WTC11 (cell line): ENCODE data around the gene AKT1S1. TPM values are rescaled to one million over a fixed set of nuclear protein-coding genes. Genes with fewer than 3 reads are reported as not detected.

ENCODE experiments used
- ATAC-seq: fragments of 200-7000 bp; cut with Tn5 transposase; 2 replicates; pipeline ENCODE4 v1.10.0; 2021; ENCODE audit warnings: mild to moderate bottlenecking, moderate library complexity
- CTCF ChIA-PET: fragments of 300-600 bp; sonication (Branson Sonifier 250); formaldehyde crosslinking; loops from one replicate; lab custom pipeline; 2021; ENCODE audit warnings: antibody characterized with exemption; lab: Charles Lee
- POLR2A ChIA-PET: fragments of 350-600 bp; sonication (Branson Sonifier 250); formaldehyde crosslinking; loops from one replicate; lab custom pipeline; 2021; ENCODE audit warnings: antibody characterized with exemption; lab: Charles Lee
- DNase-seq: peaks from one replicate; pipeline ENCODE4 v3.0.0; 2021; ENCODE audit warnings: low spot score
- H3K27ac Mint-ChIP-seq: 2 replicates; pipeline ENCODE4 v1.8.0; 2021; ENCODE audit warnings: mixed read lengths
- H3K27me3 Mint-ChIP-seq: 2 replicates; pipeline ENCODE4 v1.8.0; 2021; ENCODE audit warnings: low read depth, mild to moderate bottlenecking, moderate library complexity, mixed read lengths
- H3K36me3 Mint-ChIP-seq: 2 replicates; pipeline ENCODE4 v1.8.0; 2021; ENCODE audit warnings: mixed read lengths
- H3K4me1 Mint-ChIP-seq: 2 replicates; pipeline ENCODE4 v1.8.0; 2022; ENCODE audit warnings: mixed read lengths
- H3K4me3 Mint-ChIP-seq: 2 replicates; pipeline ENCODE4 v1.8.0; 2021; ENCODE audit warnings: mild to moderate bottlenecking, moderate library complexity, mixed read lengths
- H3K9me3 Mint-ChIP-seq: 2 replicates; pipeline ENCODE4 v1.8.0; 2021; ENCODE audit warnings: mixed read lengths
- AR ChIP-seq: fragments of 250-450 bp; sonication (Bioruptor Pico); IDR thresholded peaks from 2 replicates; pipeline ENCODE4 v1.9.0; 2021; ENCODE audit warnings: mild to moderate bottlenecking
- ATF2 ChIP-seq: sonication (generic); formaldehyde crosslinking; IDR thresholded peaks from 2 replicates; pipeline ENCODE4 v1.8.1; 2022; ENCODE audit warnings: low read depth, missing genetic modification reagents, borderline replicate concordance
- EMX1 ChIP-seq: fragments of 250-450 bp; sonication (Bioruptor Pico); IDR thresholded peaks from 2 replicates; pipeline ENCODE4 v1.8.0; 2021; ENCODE audit warnings: mild to moderate bottlenecking
- FOXJ3 ChIP-seq: sonication (generic); formaldehyde crosslinking; IDR thresholded peaks from 2 replicates; pipeline ENCODE4 v1.9.0; 2021; ENCODE audit warnings: missing genetic modification reagents, mild to moderate bottlenecking, borderline replicate concordance
- FOXK1 ChIP-seq: sonication (generic); formaldehyde crosslinking; IDR thresholded peaks from 2 replicates; pipeline ENCODE4 v1.8.0; 2022; ENCODE audit warnings: mild to moderate bottlenecking, moderate library complexity, missing genetic modification reagents
- JAZF1 ChIP-seq: fragments of 250-450 bp; sonication (Bioruptor Pico); IDR thresholded peaks from 2 replicates; pipeline ENCODE4 v1.9.0; 2021; ENCODE audit warnings: moderate library complexity, mild to moderate bottlenecking, inconsistent platforms
- MXD4 ChIP-seq: fragments of 250-450 bp; sonication (Bioruptor Pico); IDR thresholded peaks from 2 replicates; pipeline ENCODE4 v1.8.0; 2021; ENCODE audit warnings: mild to moderate bottlenecking, moderate library complexity, borderline replicate concordance
- NR1H2 ChIP-seq: sonication (generic); formaldehyde crosslinking; IDR thresholded peaks from 2 replicates; pipeline ENCODE4 v1.9.0; 2021; ENCODE audit warnings: mild to moderate bottlenecking, moderate library complexity, missing genetic modification reagents
- PRDM15 ChIP-seq: sonication (generic); formaldehyde crosslinking; IDR thresholded peaks from 2 replicates; pipeline ENCODE4 v1.8.0; 2022; ENCODE audit warnings: missing genetic modification reagents
- PRRX2 ChIP-seq: fragments of 250-450 bp; sonication (Bioruptor Pico); IDR thresholded peaks from 2 replicates; pipeline ENCODE4 v1.8.0; 2021; ENCODE audit warnings: mild to moderate bottlenecking
- SMAD4 ChIP-seq: sonication (generic); formaldehyde crosslinking; IDR thresholded peaks from 2 replicates; pipeline ENCODE4 v1.8.0; 2022; ENCODE audit warnings: mild to moderate bottlenecking, missing genetic modification reagents
- SOX15 ChIP-seq: fragments of 250-450 bp; sonication (Bioruptor Pico); IDR thresholded peaks from 2 replicates; pipeline ENCODE4 v1.9.0; 2021; ENCODE audit warnings: mild to moderate bottlenecking
- TEAD1 ChIP-seq: sonication (generic); formaldehyde crosslinking; IDR thresholded peaks from 2 replicates; pipeline ENCODE4 v1.8.0; 2022; ENCODE audit warnings: mild to moderate bottlenecking, missing genetic modification reagents
- USF2 ChIP-seq: sonication (generic); formaldehyde crosslinking; IDR thresholded peaks from 2 replicates; pipeline ENCODE4 v1.8.1; 2023; ENCODE audit warnings: mild to moderate bottlenecking, missing genetic modification reagents, moderate library complexity
- ZBTB21 ChIP-seq: sonication (generic); formaldehyde crosslinking; IDR thresholded peaks from 2 replicates; pipeline ENCODE4 v1.8.1; 2023; ENCODE audit warnings: mild to moderate bottlenecking, missing genetic modification reagents, borderline replicate concordance
- ZNF121 ChIP-seq: sonication (generic); formaldehyde crosslinking; IDR thresholded peaks from 2 replicates; pipeline ENCODE4 v1.8.0; 2023; ENCODE audit warnings: missing genetic modification reagents
- ZNF138 ChIP-seq: sonication (generic); formaldehyde crosslinking; conservative IDR thresholded peaks from 2 replicates; pipeline ENCODE4 v1.8.1; 2022; ENCODE audit warnings: mild to moderate bottlenecking, moderate library complexity, missing genetic modification reagents
- ZNF263 ChIP-seq: sonication (generic); formaldehyde crosslinking; IDR thresholded peaks from 2 replicates; pipeline ENCODE4 v1.8.1; 2022; ENCODE audit warnings: low read depth, mild to moderate bottlenecking, moderate library complexity, missing genetic modification reagents
- ZNF416 ChIP-seq: fragments of 250-450 bp; sonication (Bioruptor Pico); IDR thresholded peaks from 2 replicates; pipeline ENCODE4 v1.9.0; 2021; ENCODE audit warnings: mild to moderate bottlenecking, inconsistent platforms
- ZNF423 ChIP-seq: fragments of 250-450 bp; sonication (Bioruptor Pico); IDR thresholded peaks from 2 replicates; pipeline ENCODE4 v2.1.2; 2022; ENCODE audit warnings: mild to moderate bottlenecking, moderate library complexity
- total RNA-seq: library from RNA; stranded (reverse); gene quantifications from 3 replicates; pipeline ENCODE4 v1.2.3, GENCODE V29; 2021
- TF ChIP-seq, protein P1 (sequence below): fragments of 250-450 bp; sonication (Bioruptor Pico); IDR thresholded peaks from 2 replicates; pipeline ENCODE4 v1.9.0; 2021; ENCODE audit warnings: mild to moderate bottlenecking
- TF ChIP-seq, protein P2 (sequence below): fragments of 250-450 bp; sonication (Bioruptor Pico); conservative IDR thresholded peaks from 2 replicates; pipeline ENCODE4 v1.9.0; 2021; ENCODE audit warnings: mild to moderate bottlenecking

AKT1S1 gene
- total RNA-seq, 1 experiment from 2014 or later, result 47.8 TPM

- no peak for TF ChIP-seq AR (CRISPR knock-in tag)
- TF ChIP-seq ATF2 (CRISPR knock-in tag), result no peak
- no peak for TF ChIP-seq FOXJ3 (CRISPR knock-in tag)
- TF ChIP-seq USF2 (CRISPR knock-in tag), result peak; percentile 75
- TF ChIP-seq, protein P1, sequence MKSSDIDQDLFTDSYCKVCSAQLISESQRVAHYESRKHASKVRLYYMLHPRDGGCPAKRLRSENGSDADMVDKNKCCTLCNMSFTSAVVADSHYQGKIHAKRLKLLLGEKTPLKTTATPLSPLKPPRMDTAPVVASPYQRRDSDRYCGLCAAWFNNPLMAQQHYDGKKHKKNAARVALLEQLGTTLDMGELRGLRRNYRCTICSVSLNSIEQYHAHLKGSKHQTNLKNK (CRISPR knock-in tag), result no peak
Measured at GRCh38 chr19:49847731-49848696, 29.1 kb downstream of the AKT1S1 start (continued).

GRCh38 chr19:49846408-49846807 lies 30.7 kb downstream of the AKT1S1 start:
- peaks cover 9% of the 10 kb centered on the region for H3K4me1 Mint-ChIP-seq
- ATAC-seq, result no peak

DNA sequence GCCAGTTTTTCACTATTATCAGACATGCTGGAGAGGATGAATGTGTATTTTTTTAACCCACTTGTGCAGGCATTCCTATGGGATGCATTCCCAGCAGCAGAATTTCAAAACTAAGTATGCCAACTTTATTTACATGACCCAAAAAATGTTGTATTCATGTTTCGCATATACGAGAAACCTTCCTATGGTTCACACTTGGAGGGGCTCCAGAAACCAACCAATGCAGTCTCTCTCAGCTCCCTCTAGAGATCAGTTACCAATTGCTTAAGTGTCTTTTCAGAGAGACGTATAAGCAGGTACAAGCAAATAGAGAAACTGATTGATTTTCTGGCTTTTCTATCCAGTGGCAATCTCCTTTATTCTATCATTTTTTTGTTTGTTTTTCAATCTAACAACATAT lies 31.7 kb downstream of the AKT1S1 start:
- H3K4me3 Mint-ChIP-seq, result no peak overlapping the region
- H3K27me3 Mint-ChIP-seq, result no peaks in the 10 kb centered on the region; the same call in 1 of the 2 replicates
- H3K27ac Mint-ChIP-seq, result no peak overlapping the region
- TF ChIP-seq ZNF138 (no peak), ZNF423 (CRISPR knock-in tag) (no peak), ZNF121 (CRISPR knock-in tag) (no peak), FOXJ3 (CRISPR knock-in tag) (no peak), MXD4 (CRISPR knock-in tag) (no peak), SOX15 (CRISPR knock-in tag) (no peak), SMAD4 (CRISPR knock-in tag) (no peak), PRDM15 (CRISPR knock-in tag) (no peak), ZBTB21 (CRISPR knock-in tag) (no peak), JAZF1 (CRISPR knock-in tag) (no peak), ZNF263 (CRISPR knock-in tag) (no peak), PRRX2 (CRISPR knock-in tag) (no peak), NR1H2 (no peak), ZNF416 (CRISPR knock-in tag) (no peak), FOXK1 (CRISPR knock-in tag) (no peak)
- TF ChIP-seq, protein P2, sequence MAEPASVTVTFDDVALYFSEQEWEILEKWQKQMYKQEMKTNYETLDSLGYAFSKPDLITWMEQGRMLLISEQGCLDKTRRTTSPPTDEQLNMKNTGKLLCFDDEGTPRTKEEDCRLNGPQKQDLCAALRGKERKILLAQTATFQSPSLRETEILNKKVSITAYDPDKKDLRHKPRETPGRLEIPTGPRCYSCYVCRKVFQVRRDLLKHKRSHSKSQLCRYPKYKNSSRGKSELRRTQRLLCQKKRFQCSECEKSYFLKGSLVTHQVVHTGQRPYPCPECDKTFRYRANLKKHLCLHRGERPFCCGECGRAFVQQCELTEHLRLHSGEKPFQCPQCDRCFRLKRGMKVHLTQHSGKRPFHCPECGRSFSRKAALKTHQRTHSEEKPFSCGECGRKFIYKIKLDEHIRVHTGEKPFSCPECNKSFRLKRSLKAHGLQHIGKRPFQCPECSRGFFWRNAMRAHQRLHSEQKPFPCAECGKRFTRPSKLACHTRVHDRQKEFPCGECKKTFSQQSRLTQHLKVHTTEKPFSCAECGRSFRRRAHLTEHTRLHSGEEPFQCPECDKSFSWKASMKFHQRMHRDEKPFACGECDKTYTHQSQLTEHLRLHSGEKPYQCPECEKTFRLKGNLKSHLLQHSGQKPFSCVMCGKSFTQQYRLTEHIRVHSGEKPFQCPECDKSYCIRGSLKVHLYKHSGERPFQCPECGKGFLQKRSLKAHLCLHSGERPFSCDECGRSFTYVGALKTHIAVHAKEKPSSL (CRISPR knock-in tag), result no peak
- TF ChIP-seq, all 79 proteins: peak for 0
- ChIA-PET CTCF (interaction anchor here (0.6 to 1.9 kb wide), 5 partner anchors 13 to 128 kb away, joined by 3 to 9 read pairs (median 3); no protein-coding TSS in a partner anchor), POLR2A (no interaction called here)
- Mint-ChIP-seq H3K36me3 (peaks cover 16% of the 10 kb centered on the region), H3K4me1 (peaks cover 9% of the 10 kb centered on the region), H3K9me3 (peaks cover 10% of the 10 kb centered on the region)
- ATAC-seq, result no peak
- DNase-seq, result no peak

More at GRCh38 chr19:49846408-49846807, 30.7 kb downstream of the AKT1S1 start:
- H3K36me3 Mint-ChIP-seq, result peaks cover 12% of the 10 kb centered on the region
- H3K27ac Mint-ChIP-seq, result no peak overlapping the region
- ChIA-PET CTCF (no interaction called here), POLR2A (no interaction called here)
- no peak for DNase-seq
- TF ChIP-seq ZNF121 (CRISPR knock-in tag) (peak; percentile 74; the same call in 1 of the 2 replicates), TEAD1 (no peak), EMX1 (CRISPR knock-in tag) (no peak)
- no peak overlapping the region for H3K4me3 Mint-ChIP-seq
- H3K9me3 Mint-ChIP-seq, result peaks cover 10% of the 10 kb centered on the region
- H3K27me3 Mint-ChIP-seq, result no peaks in the 10 kb centered on the region; the same call in 1 of the 2 replicates
